ENCODE measurements around the gene LRPAP1.

DNA sequence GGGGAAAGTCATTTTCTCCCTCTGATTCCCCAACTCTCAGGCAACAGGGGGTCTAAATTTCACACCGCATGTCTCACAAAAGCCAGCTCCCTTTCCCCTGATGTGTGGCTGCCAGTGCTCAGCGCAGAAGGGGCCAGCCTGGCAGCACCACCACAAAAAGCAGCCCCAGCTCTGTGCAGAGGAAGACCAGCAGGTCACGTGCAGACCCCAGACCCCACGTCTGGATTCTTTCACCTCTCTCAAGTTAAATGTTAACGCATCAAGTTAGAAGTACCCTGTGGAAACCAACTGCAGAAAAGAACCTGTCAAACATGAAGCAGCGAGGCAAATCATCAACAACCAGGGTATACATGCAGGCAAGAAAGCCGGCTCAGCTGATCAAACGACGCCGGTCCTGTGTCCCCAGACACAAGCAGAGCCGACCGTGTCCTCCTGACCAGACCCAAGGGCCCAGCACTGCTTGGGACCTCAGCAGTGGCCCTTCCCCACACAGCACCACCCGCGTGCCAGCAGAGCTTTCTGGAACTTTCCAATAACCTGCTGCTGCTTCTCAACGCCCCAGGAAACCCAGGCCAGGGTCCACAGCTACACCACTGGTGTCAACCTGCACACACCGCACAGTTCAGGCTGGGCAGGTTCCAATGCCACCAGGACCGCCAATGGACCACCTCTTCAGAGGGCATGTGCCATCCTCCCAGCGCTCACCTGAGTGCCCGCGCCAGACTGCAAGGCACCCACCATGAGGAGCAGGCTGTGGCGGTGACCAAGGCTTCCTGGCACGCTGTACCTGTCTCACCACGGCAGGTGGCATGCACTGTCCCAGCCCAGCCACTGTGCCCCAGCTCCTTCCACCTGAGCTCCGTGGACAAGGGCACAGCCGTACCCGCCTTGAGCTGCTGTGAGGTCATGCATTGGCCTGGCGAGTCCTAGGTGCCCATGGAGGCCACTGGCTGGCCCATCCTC is 4.0 kb downstream of the LRPAP1 start:
- TF ChIP-seq, protein P1, sequence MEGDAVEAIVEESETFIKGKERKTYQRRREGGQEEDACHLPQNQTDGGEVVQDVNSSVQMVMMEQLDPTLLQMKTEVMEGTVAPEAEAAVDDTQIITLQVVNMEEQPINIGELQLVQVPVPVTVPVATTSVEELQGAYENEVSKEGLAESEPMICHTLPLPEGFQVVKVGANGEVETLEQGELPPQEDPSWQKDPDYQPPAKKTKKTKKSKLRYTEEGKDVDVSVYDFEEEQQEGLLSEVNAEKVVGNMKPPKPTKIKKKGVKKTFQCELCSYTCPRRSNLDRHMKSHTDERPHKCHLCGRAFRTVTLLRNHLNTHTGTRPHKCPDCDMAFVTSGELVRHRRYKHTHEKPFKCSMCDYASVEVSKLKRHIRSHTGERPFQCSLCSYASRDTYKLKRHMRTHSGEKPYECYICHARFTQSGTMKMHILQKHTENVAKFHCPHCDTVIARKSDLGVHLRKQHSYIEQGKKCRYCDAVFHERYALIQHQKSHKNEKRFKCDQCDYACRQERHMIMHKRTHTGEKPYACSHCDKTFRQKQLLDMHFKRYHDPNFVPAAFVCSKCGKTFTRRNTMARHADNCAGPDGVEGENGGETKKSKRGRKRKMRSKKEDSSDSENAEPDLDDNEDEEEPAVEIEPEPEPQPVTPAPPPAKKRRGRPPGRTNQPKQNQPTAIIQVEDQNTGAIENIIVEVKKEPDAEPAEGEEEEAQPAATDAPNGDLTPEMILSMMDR (conservative IDR thresholded peaks at IDR 0.05), result no peak
- TF ChIP-seq EZH2 (IDR thresholded peaks at IDR 0.05; ENCODE audit: low read depth), result no peak

Data from PC-9 (cell line).